GM23338 (cell line): ENCODE data around the gene GJC2.

Experiments
- CREB1 ChIP-seq: fragments of 250-450 bp; sonication (Bioruptor Pico); IDR thresholded peaks from 2 replicates; pipeline ENCODE4 v1.5.0; 2020; ENCODE audit warnings: low read depth, mild to moderate bottlenecking, moderate library complexity
- ETS1 ChIP-seq: IDR thresholded peaks from 2 replicates; pipeline ENCODE4 v1.6.1; 2016; ENCODE audit warnings: antibody characterized with exemption
- EZH2 ChIP-seq: fragments of 200-600 bp; sonication (generic); IDR thresholded peaks from one replicate; pipeline ENCODE4 v1.8.0; 2017; ENCODE audit warnings: antibody characterized with exemption, mild to moderate bottlenecking, low read depth; ENCODE audit not compliant: unreplicated experiment
- EZH2phosphoT487 ChIP-seq: fragments of 200-600 bp; sonication (generic); IDR thresholded peaks from one replicate; pipeline ENCODE4 v1.8.1; 2018; ENCODE audit warnings: antibody characterized with exemption; ENCODE audit not compliant: unreplicated experiment
- JUNB ChIP-seq: IDR thresholded peaks from one replicate; pipeline ENCODE4 v1.6.1; 2016; ENCODE audit warnings: antibody characterized with exemption; ENCODE audit not compliant: unreplicated experiment
- POLR2AphosphoS5 ChIP-seq: IDR thresholded peaks from 2 replicates; pipeline ENCODE4 v1.6.1; 2016; ENCODE audit warnings: antibody characterized with exemption, low read depth
- TF ChIP-seq, protein P1 (sequence below): IDR thresholded peaks from one replicate; pipeline ENCODE4 v1.6.1; 2018; ENCODE audit warnings: antibody characterized with exemption; ENCODE audit not compliant: unreplicated experiment
- TF ChIP-seq, protein P2 (sequence below), 2 experiments: fragments of 200-600 bp in 1 of 2; sonication (generic) in 1 of 2; conservative IDR thresholded peaks; 2 replicates each; pipeline versions ENCODE4 v1.5.1 to v1.6.1; 2016 to 2017; ENCODE audit warnings: antibody characterized with exemption in 2 of 2, low read depth in 2 of 2, mild to moderate bottlenecking in 2 of 2, moderate library complexity in 1 of 2

GRCh38 chr1:228176461-228177182, 26.9 kb downstream of the GJC2 start:
- TF ChIP-seq, protein P1, sequence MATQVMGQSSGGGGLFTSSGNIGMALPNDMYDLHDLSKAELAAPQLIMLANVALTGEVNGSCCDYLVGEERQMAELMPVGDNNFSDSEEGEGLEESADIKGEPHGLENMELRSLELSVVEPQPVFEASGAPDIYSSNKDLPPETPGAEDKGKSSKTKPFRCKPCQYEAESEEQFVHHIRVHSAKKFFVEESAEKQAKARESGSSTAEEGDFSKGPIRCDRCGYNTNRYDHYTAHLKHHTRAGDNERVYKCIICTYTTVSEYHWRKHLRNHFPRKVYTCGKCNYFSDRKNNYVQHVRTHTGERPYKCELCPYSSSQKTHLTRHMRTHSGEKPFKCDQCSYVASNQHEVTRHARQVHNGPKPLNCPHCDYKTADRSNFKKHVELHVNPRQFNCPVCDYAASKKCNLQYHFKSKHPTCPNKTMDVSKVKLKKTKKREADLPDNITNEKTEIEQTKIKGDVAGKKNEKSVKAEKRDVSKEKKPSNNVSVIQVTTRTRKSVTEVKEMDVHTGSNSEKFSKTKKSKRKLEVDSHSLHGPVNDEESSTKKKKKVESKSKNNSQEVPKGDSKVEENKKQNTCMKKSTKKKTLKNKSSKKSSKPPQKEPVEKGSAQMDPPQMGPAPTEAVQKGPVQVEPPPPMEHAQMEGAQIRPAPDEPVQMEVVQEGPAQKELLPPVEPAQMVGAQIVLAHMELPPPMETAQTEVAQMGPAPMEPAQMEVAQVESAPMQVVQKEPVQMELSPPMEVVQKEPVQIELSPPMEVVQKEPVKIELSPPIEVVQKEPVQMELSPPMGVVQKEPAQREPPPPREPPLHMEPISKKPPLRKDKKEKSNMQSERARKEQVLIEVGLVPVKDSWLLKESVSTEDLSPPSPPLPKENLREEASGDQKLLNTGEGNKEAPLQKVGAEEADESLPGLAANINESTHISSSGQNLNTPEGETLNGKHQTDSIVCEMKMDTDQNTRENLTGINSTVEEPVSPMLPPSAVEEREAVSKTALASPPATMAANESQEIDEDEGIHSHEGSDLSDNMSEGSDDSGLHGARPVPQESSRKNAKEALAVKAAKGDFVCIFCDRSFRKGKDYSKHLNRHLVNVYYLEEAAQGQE: no peak
- TF ChIP-seq POLR2AphosphoS5 (no peak), JUNB (no peak), EZH2 (no peak), ETS1 (no peak), CREB1 (CRISPR knock-in tag) (no peak), EZH2phosphoT487 (no peak)
- TF ChIP-seq, protein P2, sequence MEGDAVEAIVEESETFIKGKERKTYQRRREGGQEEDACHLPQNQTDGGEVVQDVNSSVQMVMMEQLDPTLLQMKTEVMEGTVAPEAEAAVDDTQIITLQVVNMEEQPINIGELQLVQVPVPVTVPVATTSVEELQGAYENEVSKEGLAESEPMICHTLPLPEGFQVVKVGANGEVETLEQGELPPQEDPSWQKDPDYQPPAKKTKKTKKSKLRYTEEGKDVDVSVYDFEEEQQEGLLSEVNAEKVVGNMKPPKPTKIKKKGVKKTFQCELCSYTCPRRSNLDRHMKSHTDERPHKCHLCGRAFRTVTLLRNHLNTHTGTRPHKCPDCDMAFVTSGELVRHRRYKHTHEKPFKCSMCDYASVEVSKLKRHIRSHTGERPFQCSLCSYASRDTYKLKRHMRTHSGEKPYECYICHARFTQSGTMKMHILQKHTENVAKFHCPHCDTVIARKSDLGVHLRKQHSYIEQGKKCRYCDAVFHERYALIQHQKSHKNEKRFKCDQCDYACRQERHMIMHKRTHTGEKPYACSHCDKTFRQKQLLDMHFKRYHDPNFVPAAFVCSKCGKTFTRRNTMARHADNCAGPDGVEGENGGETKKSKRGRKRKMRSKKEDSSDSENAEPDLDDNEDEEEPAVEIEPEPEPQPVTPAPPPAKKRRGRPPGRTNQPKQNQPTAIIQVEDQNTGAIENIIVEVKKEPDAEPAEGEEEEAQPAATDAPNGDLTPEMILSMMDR (conservative IDR thresholded peaks at IDR 0.05; ENCODE audit: low read depth in 2 of 2): no peak
